Gastroesophageal sphincter (tissue), 3 donors: ENCODE data around the gene GATB.

Source experiments
- CTCF ChIP-seq, 4 experiments: fragments of 200-600 bp in 2 of 4; fragments of 450-650 bp in 2 of 4; sonication (generic) in 1 of 4; IDR thresholded peaks; one replicate each; pipeline ENCODE4 v1.5.1; 2017 to 2019; ENCODE audit warnings: antibody characterized with exemption in 4 of 4, mild to moderate bottlenecking in 2 of 4, moderate library complexity in 2 of 4
- EP300 ChIP-seq: sonication (generic); formaldehyde crosslinking; IDR thresholded peaks from one replicate; pipeline ENCODE4 v1.6.1; 2017; ENCODE audit warnings: antibody characterized with exemption, mild to moderate bottlenecking
- POLR2A ChIP-seq, 2 donors: fragments of 450-650 bp; IDR thresholded peaks; one replicate each; pipeline ENCODE4 v1.6.1; 2017; ENCODE audit warnings: antibody characterized with exemption in 2 of 2, mild to moderate bottlenecking in 2 of 2, moderate library complexity in 1 of 2

DNA sequence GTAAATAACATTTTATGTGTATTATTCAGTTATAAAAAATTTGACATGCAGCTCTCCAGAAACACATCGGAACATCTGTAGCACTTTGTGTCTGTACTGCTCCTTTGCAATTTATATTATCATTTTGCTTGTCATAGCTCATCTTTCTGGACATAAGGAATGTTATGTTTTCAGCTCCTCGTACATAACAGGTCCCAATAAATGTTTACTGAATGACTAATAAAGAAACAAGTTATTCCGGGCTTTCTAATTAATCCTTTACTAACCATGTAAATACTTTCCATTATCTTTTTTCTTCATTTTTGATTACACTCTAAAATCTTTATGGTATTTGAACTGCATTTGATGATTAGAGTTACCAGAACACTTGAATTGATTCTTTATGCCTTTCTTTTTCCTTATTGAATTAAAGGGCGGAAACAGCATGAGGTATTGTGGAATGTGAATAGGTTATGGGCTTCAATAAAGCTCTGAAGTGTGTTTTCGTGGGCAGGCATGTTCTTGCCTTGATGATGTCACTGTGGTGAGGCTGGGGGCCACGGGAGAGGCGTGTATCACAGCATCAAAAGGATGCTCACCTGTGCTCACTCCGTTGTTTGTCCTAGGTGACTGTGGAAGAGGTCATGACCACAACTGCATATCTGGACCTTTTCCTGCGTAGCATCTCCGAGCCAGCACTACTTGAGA, 131.6 kb downstream of the GATB start:
- TF ChIP-seq CTCF (IDR thresholded peaks at IDR 0.05): no peak
- TF ChIP-seq EP300: no peak
- no peak for TF ChIP-seq POLR2A (IDR thresholded peaks at IDR 0.05)
